ENCODE measurements around the gene SAP130. TPM values are rescaled to one million over a fixed set of nuclear protein-coding genes. Genes with fewer than 3 reads are reported as not detected.

Gene SAP130
- total RNA-seq = 7.2 and 12.2 TPM in 2 replicates

GRCh38 chr2:128027801-128028667 lies at the start of gene SAP130:
SAP130 (minus strand) TSS chr2:128028059; CDS start chr2:128026292, 1,767 bp downstream.

Small RNA genes within 50 kb of the gene (small RNA-seq; reads per million reads assigned to genes)
- not detected for gene AC012306.1
- not detected for gene AC108059.3
- not detected for gene RF00019

Other genes starting within 250 kb of the SAP130 start
- 31.7 and 38.5 TPM in 2 replicates for gene WDR33, start 216.9 kb downstream of the SAP130 start, total RNA-seq
- gene POLR2D, start 169.9 kb downstream of the SAP130 start, total RNA-seq = 13.8 and 16.9 TPM in 2 replicates
- gene AMMECR1L, start 142.1 kb downstream of the SAP130 start, total RNA-seq = 17.2 and 19.0 TPM in 2 replicates
- gene UGGT1, start 63.1 kb upstream of the SAP130 start, total RNA-seq = 67.8 and 76.3 TPM in 2 replicates